HepG2 (cell line): ENCODE measurements around the gene TAS1R3. TPM values are rescaled to one million over a fixed set of nuclear protein-coding genes. Genes with fewer than 3 reads are reported as not detected.

Source experiments
- ARID4A ChIP-seq: sonication (generic); formaldehyde crosslinking; IDR thresholded peaks from 2 replicates; pipeline ENCODE4 v1.5.0; 2020; ENCODE audit warnings: mild to moderate bottlenecking, missing genetic modification reagents, borderline replicate concordance
- ETV6 ChIP-seq: sonication (generic); formaldehyde crosslinking; conservative IDR thresholded peaks from 2 replicates; pipeline ENCODE4 v1.4.0; 2020; ENCODE audit warnings: missing genetic modification reagents
- FOXA3 ChIP-seq: IDR thresholded peaks from 2 replicates; pipeline ENCODE4 v1.6.1; 2016; ENCODE audit warnings: missing genetic modification reagents, missing compliant biosample characterization
- HNF1A ChIP-seq, 2 experiments: sonication (generic) in 1 of 2; formaldehyde crosslinking in 1 of 2; IDR thresholded peaks; 2 replicates each; pipeline versions ENCODE4 v1.4.0 to v1.6.1; 2016 to 2020; ENCODE audit warnings: borderline replicate concordance in 1 of 2, low read depth in 1 of 2, mild to moderate bottlenecking in 1 of 2, missing genetic modification reagents in 1 of 2
- HOXA5 ChIP-seq: sonication (generic); formaldehyde crosslinking; IDR thresholded peaks from 2 replicates; pipeline ENCODE4 v1.4.0; 2020; ENCODE audit warnings: missing genetic modification reagents
- KLF16 ChIP-seq, 2 experiments: sonication (generic) in 1 of 2; formaldehyde crosslinking in 1 of 2; IDR thresholded peaks; 2 replicates each; pipeline versions ENCODE4 v1.6.1 to v1.8.0; 2016 to 2023; ENCODE audit warnings: missing genetic modification reagents in 2 of 2, missing compliant biosample characterization in 1 of 2
- NCOR1 ChIP-seq: fragments of 200-600 bp; sonication (generic); IDR thresholded peaks from 2 replicates; pipeline ENCODE4 v1.7.0; 2017; ENCODE audit warnings: antibody characterized with exemption, low read length, borderline replicate concordance
- SOX6 ChIP-seq, 2 experiments: fragments of 450-650 bp in 1 of 2; sonication (generic) in 1 of 2; formaldehyde crosslinking in 1 of 2; IDR thresholded peaks; 2 replicates each; pipeline versions ENCODE4 v1.4.0 to v1.6.1; 2017 to 2020; ENCODE audit warnings: antibody characterized with exemption in 1 of 2, mild to moderate bottlenecking in 1 of 2, missing genetic modification reagents in 1 of 2
- TEAD2 ChIP-seq: sonication (generic); formaldehyde crosslinking; IDR thresholded peaks from 2 replicates; pipeline ENCODE4 v1.9.0; 2021; ENCODE audit warnings: missing genetic modification reagents
- TSC22D2 ChIP-seq: sonication (generic); formaldehyde crosslinking; IDR thresholded peaks from 2 replicates; pipeline ENCODE4 v1.5.1; 2020; ENCODE audit warnings: missing genetic modification reagents, mild to moderate bottlenecking, borderline replicate concordance
- ZBTB38 ChIP-seq: sonication (generic); formaldehyde crosslinking; IDR thresholded peaks from 2 replicates; pipeline ENCODE4 v1.5.1; 2020; ENCODE audit warnings: mild to moderate bottlenecking, missing genetic modification reagents
- ZFY ChIP-seq: sonication (generic); formaldehyde crosslinking; IDR thresholded peaks from 2 replicates; pipeline ENCODE4 v1.4.0; 2020; ENCODE audit warnings: missing genetic modification reagents
- ZNF362 ChIP-seq: sonication (generic); formaldehyde crosslinking; IDR thresholded peaks from 2 replicates; pipeline ENCODE4 v1.4.0; 2020; ENCODE audit warnings: missing genetic modification reagents, mild to moderate bottlenecking, borderline replicate concordance
- ZNF431 ChIP-seq: sonication (generic); formaldehyde crosslinking; IDR thresholded peaks from 2 replicates; pipeline ENCODE4 v1.9.0; 2022; ENCODE audit warnings: missing genetic modification reagents, low read depth, mild to moderate bottlenecking, borderline replicate concordance
- ZNF503 ChIP-seq: sonication (generic); formaldehyde crosslinking; IDR thresholded peaks from 2 replicates; pipeline ENCODE4 v1.4.0; 2020; ENCODE audit warnings: missing genetic modification reagents
- polyA plus RNA-seq, 8 experiments: library from polyadenylated mRNA; depleted of rRNA in 3 of 8; stranded (reverse) in 7 of 8; unstranded in 1 of 8; fragments of >200 nt; fragmentation: Illumina TruSeq in 4 of 8; extraction: Trizol in 4 of 8; gene quantifications; 2 replicates each; pipeline versions ENCODE4 v1.2.1 to v1.2.3, GENCODE V29; 2011 to 2016; ENCODE audit warnings: low read depth in 4 of 8, missing spikeins in 1 of 8, mixed read lengths in 1 of 8; ENCODE audit not compliant: insufficient read depth in 1 of 8
- total RNA-seq, 5 experiments: library from RNA; depleted of rRNA; stranded (reverse); fragments of >200 nt; fragmentation: Illumina TruSeq; extraction: Trizol; gene quantifications; 2 replicates each; pipeline ENCODE4 v1.2.3, GENCODE V29; 2016; ENCODE audit warnings: low read depth in 1 of 5

Gene TAS1R3
- total and polyA plus RNA-seq, 2 of the 13 experiments (the other 11 are each of a cell fraction or from before 2014, with no cell fraction given): 0.13 to 0.15 TPM

GRCh38 chr1:1371746-1372711 is 40.9 kb downstream of the TAS1R3 start (continued):
- TF ChIP-seq ZNF362 (CRISPR knock-in tag) (no peak), ZNF431 (CRISPR knock-in tag) (no peak), HNF1A (IDR thresholded peaks at IDR 0.05; ENCODE audit: low read depth) (no peak), HNF1A (CRISPR knock-in tag; IDR thresholded peaks at IDR 0.05; ENCODE audit: borderline replicate concordance) (no peak), TEAD2 (no peak), TSC22D2 (CRISPR knock-in tag) (no peak), ZBTB38 (CRISPR knock-in tag) (no peak), NCOR1 (no peak), ETV6 (no peak), FOXA3 (CRISPR knock-in tag) (no peak), SOX6 (IDR thresholded peaks at IDR 0.05) (no peak), SOX6 (CRISPR knock-in tag; IDR thresholded peaks at IDR 0.05) (no peak), HOXA5 (peak; percentile 63; the same call in 1 of the 2 replicates), ZNF503 (CRISPR knock-in tag) (no peak), ZFY (peak; percentile 52; the same call in 1 of the 2 replicates), KLF16 (CRISPR knock-in tag; IDR thresholded peaks at IDR 0.05) (0 out of 4 replicates have a peak, but pooled peaks of 1 of the 2 experiments have one; percentile 30), ARID4A (CRISPR knock-in tag) (no peak; the same call in 1 of the 2 replicates)
